WTC11 (cell line): ENCODE data around the gene BEST4. TPM values are rescaled to one million over a fixed set of nuclear protein-coding genes. Genes with fewer than 3 reads are reported as not detected.

ENCODE experiments used
- ATF6 ChIP-seq: sonication (generic); formaldehyde crosslinking; IDR thresholded peaks from 2 replicates; pipeline ENCODE4 v1.8.1; 2023; ENCODE audit warnings: mild to moderate bottlenecking, missing genetic modification reagents
- FOXK1 ChIP-seq: sonication (generic); formaldehyde crosslinking; IDR thresholded peaks from 2 replicates; pipeline ENCODE4 v1.8.0; 2022; ENCODE audit warnings: mild to moderate bottlenecking, moderate library complexity, missing genetic modification reagents
- FOXP4 ChIP-seq: sonication (generic); formaldehyde crosslinking; IDR thresholded peaks from 2 replicates; pipeline ENCODE4 v1.8.0; 2022; ENCODE audit warnings: mild to moderate bottlenecking, missing genetic modification reagents
- GRHL2 ChIP-seq: fragments of 250-450 bp; sonication (Bioruptor Pico); IDR thresholded peaks from 2 replicates; pipeline ENCODE4 v1.8.0; 2022; ENCODE audit warnings: mild to moderate bottlenecking, moderate library complexity; ENCODE audit not compliant: insufficient replicate concordance, severe bottlenecking
- HMGA2 ChIP-seq: fragments of 250-450 bp; sonication (Bioruptor Pico); IDR thresholded peaks from 2 replicates; pipeline ENCODE4 v1.4.0; 2021; ENCODE audit warnings: mild to moderate bottlenecking, moderate library complexity
- KAT7 ChIP-seq: sonication (generic); formaldehyde crosslinking; IDR thresholded peaks from 2 replicates; pipeline ENCODE4 v1.8.1; 2023; ENCODE audit warnings: missing genetic modification reagents, mild to moderate bottlenecking, borderline replicate concordance
- MLX ChIP-seq: sonication (generic); formaldehyde crosslinking; IDR thresholded peaks from 2 replicates; pipeline ENCODE4 v1.8.1; 2023; ENCODE audit warnings: mild to moderate bottlenecking, missing genetic modification reagents, moderate library complexity
- MYBL2 ChIP-seq: sonication (generic); formaldehyde crosslinking; IDR thresholded peaks from 2 replicates; pipeline ENCODE4 v1.8.1; 2023; ENCODE audit warnings: mild to moderate bottlenecking, moderate library complexity, missing genetic modification reagents
- RELA ChIP-seq: sonication (generic); formaldehyde crosslinking; IDR thresholded peaks from 2 replicates; pipeline ENCODE4 v1.8.1; 2022; ENCODE audit warnings: missing genetic modification reagents, mild to moderate bottlenecking, borderline replicate concordance
- SMAD3 ChIP-seq: sonication (generic); formaldehyde crosslinking; IDR thresholded peaks from 2 replicates; pipeline ENCODE4 v1.8.0; 2022; ENCODE audit warnings: missing genetic modification reagents, mild to moderate bottlenecking, borderline replicate concordance
- TEAD4 ChIP-seq: sonication (generic); formaldehyde crosslinking; IDR thresholded peaks from 2 replicates; pipeline ENCODE4 v1.8.0; 2022; ENCODE audit warnings: mild to moderate bottlenecking, missing genetic modification reagents
- ZBTB21 ChIP-seq: sonication (generic); formaldehyde crosslinking; IDR thresholded peaks from 2 replicates; pipeline ENCODE4 v1.8.1; 2023; ENCODE audit warnings: mild to moderate bottlenecking, missing genetic modification reagents, borderline replicate concordance
- ZMAT4 ChIP-seq: fragments of 250-450 bp; sonication (Bioruptor Pico); IDR thresholded peaks from 2 replicates; pipeline ENCODE4 v1.9.0; 2021; ENCODE audit warnings: mild to moderate bottlenecking
- ZNF232 ChIP-seq: sonication (generic); formaldehyde crosslinking; IDR thresholded peaks from 2 replicates; pipeline ENCODE4 v1.8.0; 2022; ENCODE audit warnings: mild to moderate bottlenecking, missing genetic modification reagents
- ZNF423 ChIP-seq: fragments of 250-450 bp; sonication (Bioruptor Pico); IDR thresholded peaks from 2 replicates; pipeline ENCODE4 v2.1.2; 2022; ENCODE audit warnings: mild to moderate bottlenecking, moderate library complexity
- total RNA-seq: library from RNA; stranded (reverse); gene quantifications from 3 replicates; pipeline ENCODE4 v1.2.3, GENCODE V29; 2021
- TF ChIP-seq, protein P1 (sequence below): sonication (generic); formaldehyde crosslinking; IDR thresholded peaks from 2 replicates; pipeline ENCODE4 v1.8.0; 2023; ENCODE audit warnings: missing genetic modification reagents, mild to moderate bottlenecking, borderline replicate concordance
- TF ChIP-seq, protein P2 (sequence below): sonication (generic); formaldehyde crosslinking; IDR thresholded peaks from 2 replicates; pipeline ENCODE4 v1.8.1; 2023; ENCODE audit warnings: mild to moderate bottlenecking, missing genetic modification reagents, borderline replicate concordance
- TF ChIP-seq, protein P3 (sequence below): sonication (generic); formaldehyde crosslinking; IDR thresholded peaks from 2 replicates; pipeline ENCODE4 v1.8.1; 2023; ENCODE audit warnings: mild to moderate bottlenecking, moderate library complexity, missing genetic modification reagents
- TF ChIP-seq, protein P4 (sequence below): sonication (generic); formaldehyde crosslinking; IDR thresholded peaks from 2 replicates; pipeline ENCODE4 v1.8.1; 2022; ENCODE audit warnings: missing genetic modification reagents, borderline replicate concordance

The BEST4 gene
- total RNA-seq, 1 experiment from 2014 or later, result 1.6 TPM

DNA sequence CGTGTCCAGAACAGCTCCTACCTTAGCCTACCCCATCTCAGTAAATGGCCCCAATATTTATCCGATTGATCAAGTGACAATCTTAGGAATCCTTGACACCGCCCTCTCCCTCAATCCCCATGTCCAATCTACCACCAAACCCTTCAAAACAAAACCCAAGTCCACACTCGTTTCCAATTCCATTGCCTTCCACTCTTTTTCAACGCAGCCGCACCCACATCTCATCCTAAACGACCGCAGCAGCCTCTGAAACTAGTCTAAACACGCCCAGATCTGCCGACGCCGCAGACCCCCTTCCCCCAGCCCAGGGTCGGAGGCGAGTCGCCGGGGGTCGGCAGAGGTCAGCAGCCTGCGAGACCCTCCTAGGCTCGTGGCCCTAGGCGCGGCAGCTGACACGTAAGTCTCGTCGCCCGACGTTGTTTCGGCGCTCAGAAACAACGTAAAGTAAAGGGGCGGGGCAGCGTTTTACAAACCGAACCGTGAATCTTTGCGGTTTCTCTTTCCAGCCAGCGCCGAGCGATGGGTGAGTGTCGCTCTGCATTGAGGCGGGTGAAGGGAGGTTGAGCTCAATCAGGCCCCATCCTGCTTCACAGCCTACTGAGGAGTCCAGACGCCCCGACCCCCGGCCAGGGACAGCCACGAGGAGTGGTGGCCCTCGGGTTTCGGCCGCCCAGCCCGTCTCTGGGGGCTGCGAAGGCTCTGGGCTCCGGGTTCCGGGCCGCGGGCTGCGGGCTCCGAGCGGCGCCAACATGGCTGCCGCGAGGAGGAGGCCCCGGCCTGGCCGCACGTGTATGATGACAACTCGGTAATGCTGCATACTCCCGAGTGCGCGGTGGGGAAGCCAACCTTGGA lies 12.7 kb downstream of the BEST4 start, which contains the start of gene RPS8 (continued):
- TF ChIP-seq TEAD4 (CRISPR knock-in tag) (peak; percentile 49; the same call in 1 of the 2 replicates), ATF6 (CRISPR knock-in tag) (no peak), HMGA2 (CRISPR knock-in tag) (no peak), ZBTB21 (CRISPR knock-in tag) (peak; percentile 82; the same call in 1 of the 2 replicates), GRHL2 (CRISPR knock-in tag) (no peak), MLX (CRISPR knock-in tag) (no peak), MYBL2 (CRISPR knock-in tag) (peak; percentile 75; the same call in 1 of the 2 replicates), ZNF232 (CRISPR knock-in tag) (peak; percentile 75), ZMAT4 (no peak), FOXP4 (peak; percentile 13; the same call in 1 of the 2 replicates), KAT7 (peak; percentile 89), FOXK1 (CRISPR knock-in tag) (peak; percentile 97), ZNF423 (CRISPR knock-in tag) (no peak), SMAD3 (CRISPR knock-in tag) (peak; percentile 70; the same call in 1 of the 2 replicates), RELA (CRISPR knock-in tag) (0 out of 2 replicates have a peak, but pooled peaks have one; percentile 22)
- TF ChIP-seq, protein P1, sequence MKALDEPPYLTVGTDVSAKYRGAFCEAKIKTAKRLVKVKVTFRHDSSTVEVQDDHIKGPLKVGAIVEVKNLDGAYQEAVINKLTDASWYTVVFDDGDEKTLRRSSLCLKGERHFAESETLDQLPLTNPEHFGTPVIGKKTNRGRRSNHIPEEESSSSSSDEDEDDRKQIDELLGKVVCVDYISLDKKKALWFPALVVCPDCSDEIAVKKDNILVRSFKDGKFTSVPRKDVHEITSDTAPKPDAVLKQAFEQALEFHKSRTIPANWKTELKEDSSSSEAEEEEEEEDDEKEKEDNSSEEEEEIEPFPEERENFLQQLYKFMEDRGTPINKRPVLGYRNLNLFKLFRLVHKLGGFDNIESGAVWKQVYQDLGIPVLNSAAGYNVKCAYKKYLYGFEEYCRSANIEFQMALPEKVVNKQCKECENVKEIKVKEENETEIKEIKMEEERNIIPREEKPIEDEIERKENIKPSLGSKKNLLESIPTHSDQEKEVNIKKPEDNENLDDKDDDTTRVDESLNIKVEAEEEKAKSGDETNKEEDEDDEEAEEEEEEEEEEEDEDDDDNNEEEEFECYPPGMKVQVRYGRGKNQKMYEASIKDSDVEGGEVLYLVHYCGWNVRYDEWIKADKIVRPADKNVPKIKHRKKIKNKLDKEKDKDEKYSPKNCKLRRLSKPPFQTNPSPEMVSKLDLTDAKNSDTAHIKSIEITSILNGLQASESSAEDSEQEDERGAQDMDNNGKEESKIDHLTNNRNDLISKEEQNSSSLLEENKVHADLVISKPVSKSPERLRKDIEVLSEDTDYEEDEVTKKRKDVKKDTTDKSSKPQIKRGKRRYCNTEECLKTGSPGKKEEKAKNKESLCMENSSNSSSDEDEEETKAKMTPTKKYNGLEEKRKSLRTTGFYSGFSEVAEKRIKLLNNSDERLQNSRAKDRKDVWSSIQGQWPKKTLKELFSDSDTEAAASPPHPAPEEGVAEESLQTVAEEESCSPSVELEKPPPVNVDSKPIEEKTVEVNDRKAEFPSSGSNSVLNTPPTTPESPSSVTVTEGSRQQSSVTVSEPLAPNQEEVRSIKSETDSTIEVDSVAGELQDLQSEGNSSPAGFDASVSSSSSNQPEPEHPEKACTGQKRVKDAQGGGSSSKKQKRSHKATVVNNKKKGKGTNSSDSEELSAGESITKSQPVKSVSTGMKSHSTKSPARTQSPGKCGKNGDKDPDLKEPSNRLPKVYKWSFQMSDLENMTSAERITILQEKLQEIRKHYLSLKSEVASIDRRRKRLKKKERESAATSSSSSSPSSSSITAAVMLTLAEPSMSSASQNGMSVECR (CRISPR knock-in tag), result peak; percentile 79; the same call in 1 of the 2 replicates
- TF ChIP-seq, protein P2, sequence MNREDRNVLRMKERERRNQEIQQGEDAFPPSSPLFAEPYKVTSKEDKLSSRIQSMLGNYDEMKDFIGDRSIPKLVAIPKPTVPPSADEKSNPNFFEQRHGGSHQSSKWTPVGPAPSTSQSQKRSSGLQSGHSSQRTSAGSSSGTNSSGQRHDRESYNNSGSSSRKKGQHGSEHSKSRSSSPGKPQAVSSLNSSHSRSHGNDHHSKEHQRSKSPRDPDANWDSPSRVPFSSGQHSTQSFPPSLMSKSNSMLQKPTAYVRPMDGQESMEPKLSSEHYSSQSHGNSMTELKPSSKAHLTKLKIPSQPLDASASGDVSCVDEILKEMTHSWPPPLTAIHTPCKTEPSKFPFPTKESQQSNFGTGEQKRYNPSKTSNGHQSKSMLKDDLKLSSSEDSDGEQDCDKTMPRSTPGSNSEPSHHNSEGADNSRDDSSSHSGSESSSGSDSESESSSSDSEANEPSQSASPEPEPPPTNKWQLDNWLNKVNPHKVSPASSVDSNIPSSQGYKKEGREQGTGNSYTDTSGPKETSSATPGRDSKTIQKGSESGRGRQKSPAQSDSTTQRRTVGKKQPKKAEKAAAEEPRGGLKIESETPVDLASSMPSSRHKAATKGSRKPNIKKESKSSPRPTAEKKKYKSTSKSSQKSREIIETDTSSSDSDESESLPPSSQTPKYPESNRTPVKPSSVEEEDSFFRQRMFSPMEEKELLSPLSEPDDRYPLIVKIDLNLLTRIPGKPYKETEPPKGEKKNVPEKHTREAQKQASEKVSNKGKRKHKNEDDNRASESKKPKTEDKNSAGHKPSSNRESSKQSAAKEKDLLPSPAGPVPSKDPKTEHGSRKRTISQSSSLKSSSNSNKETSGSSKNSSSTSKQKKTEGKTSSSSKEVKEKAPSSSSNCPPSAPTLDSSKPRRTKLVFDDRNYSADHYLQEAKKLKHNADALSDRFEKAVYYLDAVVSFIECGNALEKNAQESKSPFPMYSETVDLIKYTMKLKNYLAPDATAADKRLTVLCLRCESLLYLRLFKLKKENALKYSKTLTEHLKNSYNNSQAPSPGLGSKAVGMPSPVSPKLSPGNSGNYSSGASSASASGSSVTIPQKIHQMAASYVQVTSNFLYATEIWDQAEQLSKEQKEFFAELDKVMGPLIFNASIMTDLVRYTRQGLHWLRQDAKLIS (CRISPR knock-in tag), result no peak
- TF ChIP-seq, protein P3, sequence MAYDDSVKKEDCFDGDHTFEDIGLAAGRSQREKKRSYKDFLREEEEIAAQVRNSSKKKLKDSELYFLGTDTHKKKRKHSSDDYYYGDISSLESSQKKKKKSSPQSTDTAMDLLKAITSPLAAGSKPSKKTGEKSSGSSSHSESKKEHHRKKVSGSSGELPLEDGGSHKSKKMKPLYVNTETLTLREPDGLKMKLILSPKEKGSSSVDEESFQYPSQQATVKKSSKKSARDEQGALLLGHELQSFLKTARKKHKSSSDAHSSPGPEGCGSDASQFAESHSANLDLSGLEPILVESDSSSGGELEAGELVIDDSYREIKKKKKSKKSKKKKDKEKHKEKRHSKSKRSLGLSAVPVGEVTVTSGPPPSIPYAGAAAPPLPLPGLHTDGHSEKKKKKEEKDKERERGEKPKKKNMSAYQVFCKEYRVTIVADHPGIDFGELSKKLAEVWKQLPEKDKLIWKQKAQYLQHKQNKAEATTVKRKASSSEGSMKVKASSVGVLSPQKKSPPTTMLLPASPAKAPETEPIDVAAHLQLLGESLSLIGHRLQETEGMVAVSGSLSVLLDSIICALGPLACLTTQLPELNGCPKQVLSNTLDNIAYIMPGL (CRISPR knock-in tag), result peak; percentile 73
- TF ChIP-seq, protein P4, sequence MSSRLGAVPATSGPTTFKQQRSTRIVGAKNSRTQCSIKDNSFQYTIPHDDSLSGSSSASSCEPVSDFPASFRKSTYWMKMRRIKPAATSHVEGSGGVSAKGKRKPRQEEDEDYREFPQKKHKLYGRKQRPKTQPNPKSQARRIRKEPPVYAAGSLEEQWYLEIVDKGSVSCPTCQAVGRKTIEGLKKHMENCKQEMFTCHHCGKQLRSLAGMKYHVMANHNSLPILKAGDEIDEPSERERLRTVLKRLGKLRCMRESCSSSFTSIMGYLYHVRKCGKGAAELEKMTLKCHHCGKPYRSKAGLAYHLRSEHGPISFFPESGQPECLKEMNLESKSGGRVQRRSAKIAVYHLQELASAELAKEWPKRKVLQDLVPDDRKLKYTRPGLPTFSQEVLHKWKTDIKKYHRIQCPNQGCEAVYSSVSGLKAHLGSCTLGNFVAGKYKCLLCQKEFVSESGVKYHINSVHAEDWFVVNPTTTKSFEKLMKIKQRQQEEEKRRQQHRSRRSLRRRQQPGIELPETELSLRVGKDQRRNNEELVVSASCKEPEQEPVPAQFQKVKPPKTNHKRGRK (CRISPR knock-in tag), result no peak
